Body of pancreas (tissue), 4 donors: ENCODE data around the gene MED14. TPM values are rescaled to one million over a fixed set of nuclear protein-coding genes. Genes with fewer than 3 reads are reported as not detected.

Experiments
- ATAC-seq: fragments of 150-250 bp; one replicate; pipeline ENCODE4 v1.9.1; 2016
- DNase-seq, 4 donors: peaks; one replicate each; pipeline ENCODE4 v3.0.0-alpha.2; 2019
- H3K27ac ChIP-seq, 4 donors: fragments of 200-600 bp; sonication (generic); 1 replicate in 3 of 4; 2 replicates in 1 of 4; pipeline versions ENCODE4 v1.5.1 to v1.6.1; 2016 to 2019; ENCODE audit warnings: mild to moderate bottlenecking in 1 of 4, mixed read lengths in 1 of 4, moderate library complexity in 1 of 4
- H3K27me3 ChIP-seq, 2 donors: fragments of 200-600 bp; sonication (generic); one replicate each; pipeline ENCODE4 v1.6.0; 2016; ENCODE audit warnings: mild to moderate bottlenecking in 1 of 2
- H3K36me3 ChIP-seq, 2 donors: fragments of 200-600 bp; sonication (generic); replicated peaks in 1 of 2; 2 replicates each; pipeline ENCODE4 v1.5.1; 2016; ENCODE audit warnings: low read depth in 2 of 2; ENCODE audit not compliant: insufficient read depth in 1 of 2
- H3K4me1 ChIP-seq: fragments of 200-600 bp; sonication (generic); one replicate; pipeline ENCODE4 v1.6.0; 2016
- H3K4me3 ChIP-seq, 2 donors: fragments of 200-600 bp; sonication (generic); 1 replicate in 1 of 2; 2 replicates in 1 of 2; pipeline ENCODE4 v1.5.1; 2016 to 2019
- H3K9me3 ChIP-seq, 3 donors: fragments of 200-600 bp; sonication (generic); 1 replicate in 2 of 3; 2 replicates in 1 of 3; pipeline ENCODE4 v1.5.1; 2016
- CTCF ChIP-seq, 7 experiments: fragments of 450-650 bp in 4 of 7; fragments of 200-600 bp in 3 of 7; sonication (generic) in 3 of 7; IDR thresholded peaks; one replicate each; pipeline ENCODE4 v1.5.1; 2016 to 2019; ENCODE audit warnings: antibody characterized with exemption in 7 of 7
- POLR2A ChIP-seq, 3 donors: fragments of 450-650 bp; IDR thresholded peaks; one replicate each; pipeline ENCODE4 v1.6.1; 2016; ENCODE audit warnings: antibody characterized with exemption in 3 of 3, mild to moderate bottlenecking in 2 of 3
- WGBS, 2 donors: methylation state at CpG; one replicate each; pipeline ENCODE4 v1.1.5; 2017; 5-methylcytosine and 5-hydroxymethylcytosine counted together
- intact Hi-C: fragments of 100-400 bp; cut with DNase I; formaldehyde crosslinking; loops from one replicate; pipeline ENCODE4 v1.15.1; 2023
- total RNA-seq, 2 donors: library from RNA; depleted of rRNA; stranded (reverse); fragments of >200 nt; gene quantifications; one replicate each; pipeline ENCODE4 v1.1.0, GENCODE V29; 2016

Gene MED14
- total RNA-seq, 2 donors from 2014 or later: 21.4 to 27.0 TPM

- H3K4me1 ChIP-seq: no peaks in the 10 kb centered on the region
- H3K27ac ChIP-seq: no peak overlapping the region
- H3K27me3 ChIP-seq: no peaks in the 10 kb centered on the region
- TF ChIP-seq CTCF (IDR thresholded peaks at IDR 0.05) (no peak), POLR2A (IDR thresholded peaks at IDR 0.05) (no peak)
- H3K9me3 ChIP-seq: no peaks in the 10 kb centered on the region
- no peak overlapping the region for H3K4me3 ChIP-seq
- DNase-seq (no peak), ATAC-seq (no peak)
- 73 to 88% methylated on average over 2 of the region's 3 CpGs for WGBS, 2 donors
- H3K36me3 ChIP-seq: no peaks in the 10 kb centered on the region
- intact Hi-C loops: no loop called here
Measured at GRCh38 chrX:40721489-40722106, 13.7 kb downstream of the MED14 start.

- H3K4me1 ChIP-seq: no peaks in the 10 kb centered on the region
- 97 to 100% methylated on average over 2 to 4 of the region's 8 CpGs for WGBS, 2 donors
- no peaks in the 10 kb centered on the region for H3K27me3 ChIP-seq
- H3K36me3 ChIP-seq: no peaks in the 10 kb centered on the region
- H3K4me3 ChIP-seq: no peak overlapping the region
- H3K27ac ChIP-seq: no peak overlapping the region
- DNase-seq (no peak), ATAC-seq (no peak)
- no peak for TF ChIP-seq CTCF (IDR thresholded peaks at IDR 0.05)
- no peak for TF ChIP-seq POLR2A (IDR thresholded peaks at IDR 0.05)
- H3K9me3 ChIP-seq: no peaks in the 10 kb centered on the region
- intact Hi-C loops: no loop called here
Measured at GRCh38 chrX:40720792-40721191, 14.6 kb downstream of the MED14 start.

GRCh38 chrX:40720339-40720738, 15.0 kb downstream of the MED14 start:
- intact Hi-C loops: no loop called here
- DNase-seq: no peak
- Histone ChIP-seq H3K27ac (no peak overlapping the region), H3K4me1 (no peaks in the 10 kb centered on the region), H3K4me3 (no peak overlapping the region), H3K36me3 (no peaks in the 10 kb centered on the region), H3K9me3 (no peaks in the 10 kb centered on the region), H3K27me3 (no peaks in the 10 kb centered on the region)
- no peak for ATAC-seq
- no peak for TF ChIP-seq CTCF (IDR thresholded peaks at IDR 0.05)
- no peak for TF ChIP-seq POLR2A (IDR thresholded peaks at IDR 0.05)
- 95% methylated on average over 3 of the region's 4 CpGs; no CpG with 5 or more reads in 1 of the 2 donors for WGBS, 2 donors

GRCh38 chrX:40719731-40720130, 15.6 kb downstream of the MED14 start:
- no peak overlapping the region for H3K27ac ChIP-seq
- H3K4me3 ChIP-seq: no peak overlapping the region
- no peaks in the 10 kb centered on the region for H3K36me3 ChIP-seq
- TF ChIP-seq POLR2A (IDR thresholded peaks at IDR 0.05) (no peak), CTCF (IDR thresholded peaks at IDR 0.05) (no peak)
- ATAC-seq (no peak), DNase-seq (no peak)
- H3K9me3 ChIP-seq: no peaks in the 10 kb centered on the region
- no peaks in the 10 kb centered on the region for H3K27me3 ChIP-seq
- intact Hi-C loops: no loop called here
- H3K4me1 ChIP-seq: no peaks in the 10 kb centered on the region

- DNase-seq: no peak
- H3K4me3 ChIP-seq: no peak overlapping the region
- intact Hi-C loops: no loop called here
- no peaks in the 10 kb centered on the region for H3K4me1 ChIP-seq
- H3K36me3 ChIP-seq: no peaks in the 10 kb centered on the region
- TF ChIP-seq CTCF (IDR thresholded peaks at IDR 0.05) (no peak), POLR2A (IDR thresholded peaks at IDR 0.05) (no peak)
- no peak for ATAC-seq
- no peaks in the 10 kb centered on the region for H3K27me3 ChIP-seq
- H3K27ac ChIP-seq: no peak overlapping the region
- no peaks in the 10 kb centered on the region for H3K9me3 ChIP-seq
Measured at GRCh38 chrX:40719218-40719617, 16.1 kb downstream of the MED14 start.
